Testis (tissue), 3 donors: ENCODE data around the gene RAMP1. TPM values are rescaled to one million over a fixed set of nuclear protein-coding genes. Genes with fewer than 3 reads are reported as not detected.

Experiments
- DNase-seq: peaks from one replicate; pipeline ENCODE4 v3.0.0-alpha.2; 2019
- H3K27ac ChIP-seq, 2 donors: fragments of 200-600 bp; sonication (generic); one replicate each; pipeline ENCODE4 v1.5.1; 2019
- H3K27me3 ChIP-seq: fragments of 200-600 bp; sonication (generic); one replicate; pipeline ENCODE4 v1.5.1; 2019
- H3K36me3 ChIP-seq: fragments of 200-600 bp; sonication (generic); one replicate; pipeline ENCODE4 v1.5.1; 2017; ENCODE audit warnings: low read depth; ENCODE audit errors: missing control alignments
- H3K4me1 ChIP-seq: fragments of 200-600 bp; sonication (generic); one replicate; pipeline ENCODE4 v1.5.1; 2019
- H3K4me3 ChIP-seq, 2 donors: fragments of 200-600 bp; sonication (generic); one replicate each; pipeline ENCODE4 v1.5.1; 2017 to 2019
- H3K9me3 ChIP-seq: fragments of 200-600 bp; sonication (generic); one replicate; pipeline ENCODE4 v1.5.1; 2017
- CTCF ChIP-seq, 3 experiments: fragments of 450-650 bp in 2 of 3; fragments of 200-600 bp in 1 of 3; sonication (generic) in 1 of 3; IDR thresholded peaks; one replicate each; pipeline ENCODE4 v1.5.1; 2016 to 2019; ENCODE audit warnings: antibody characterized with exemption in 3 of 3, mild to moderate bottlenecking in 2 of 3, moderate library complexity in 1 of 3
- POLR2A ChIP-seq: fragments of 450-650 bp; IDR thresholded peaks from one replicate; pipeline ENCODE4 v1.6.1; 2017; ENCODE audit warnings: antibody characterized with exemption, mild to moderate bottlenecking, moderate library complexity
- WGBS, 2 donors: methylation state at CpG; one replicate each; pipeline ENCODE4 v1.1.5; 2018; 5-methylcytosine and 5-hydroxymethylcytosine counted together
- intact Hi-C: fragments of 100-400 bp; cut with DNase I; formaldehyde crosslinking; loops from one replicate; pipeline ENCODE4 v1.15.1; 2023; ENCODE audit warnings: low total_unique reads
- polyA plus RNA-seq: library from polyadenylated mRNA; stranded (reverse); fragments of 350-450 nt; fragmentation: Illumina TruSeq; extraction: RNeasy Lipid Tissue Mini Kit (QIAGEN cat#74804); gene quantifications from one replicate; pipeline ENCODE4 v1.2.3, GENCODE V29; 2014; ENCODE audit warnings: low read depth, low replicate concordance; ENCODE audit not compliant: insufficient read depth
- total RNA-seq, 2 donors: library from RNA; depleted of rRNA; stranded (reverse); fragments of >200 nt; gene quantifications; one replicate each; pipeline ENCODE4 v1.2.3, GENCODE V29; 2016

The RAMP1 gene
- total and polyA plus RNA-seq, 3 donors from 2014 or later: 8.9 to 14.3 (median 13.9) TPM

DNA sequence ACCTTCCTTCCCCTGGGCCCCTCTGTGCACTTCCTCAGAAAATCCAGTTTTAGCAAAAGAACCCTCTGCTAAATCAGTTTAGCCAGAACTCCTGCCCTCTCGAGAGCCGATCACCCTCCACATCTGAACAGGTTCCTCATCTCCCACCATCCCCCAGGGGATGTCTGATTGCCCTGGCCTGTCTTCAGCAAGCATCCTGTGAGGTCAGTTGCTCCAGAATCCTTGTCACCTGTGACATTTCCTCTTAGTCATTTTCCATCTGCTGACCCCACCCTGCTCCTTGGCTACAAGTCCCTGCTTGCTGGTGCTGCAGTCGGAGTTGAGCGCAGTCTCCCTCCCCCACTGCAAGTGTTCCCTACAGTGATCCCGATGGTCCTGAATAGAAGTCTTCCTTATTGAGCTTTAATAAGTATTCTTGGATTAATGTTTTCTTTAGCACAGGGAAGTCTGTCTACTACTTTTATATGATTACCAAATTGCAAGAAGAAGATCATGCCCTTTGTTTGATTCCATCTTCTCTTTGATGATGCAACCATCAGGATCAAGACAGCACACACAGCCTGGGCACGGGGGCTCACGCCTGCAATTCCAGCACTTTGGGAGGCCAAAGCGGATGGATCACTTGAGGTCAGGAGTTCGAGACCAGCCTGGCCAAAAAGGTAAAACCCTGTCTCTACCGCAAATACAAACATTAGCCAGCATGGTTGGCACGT is 76.5 kb downstream of the RAMP1 start:
- Histone ChIP-seq H3K27ac (no peak overlapping the region), H3K27me3 (no peaks in the 10 kb centered on the region), H3K4me1 (peaks cover 6% of the 10 kb centered on the region), H3K9me3 (no peaks in the 10 kb centered on the region), H3K36me3 (no peaks in the 10 kb centered on the region), H3K4me3 (no peak overlapping the region)
- TF ChIP-seq CTCF (IDR thresholded peaks at IDR 0.05): no peak
- TF ChIP-seq POLR2A: no peak
- WGBS, 2 donors: 85 to 87% methylated on average over 11 of the region's 11 CpGs
- no peak for DNase-seq
- intact Hi-C loops: no loop called here

GRCh38 chr2:237939251-237939650 is 79.8 kb downstream of the RAMP1 start:
- Histone ChIP-seq H3K4me1 (no peaks in the 10 kb centered on the region), H3K36me3 (no peaks in the 10 kb centered on the region), H3K9me3 (no peaks in the 10 kb centered on the region), H3K27ac (no peak overlapping the region), H3K4me3 (no peak overlapping the region), H3K27me3 (no peaks in the 10 kb centered on the region)
- TF ChIP-seq POLR2A: no peak
- TF ChIP-seq CTCF (IDR thresholded peaks at IDR 0.05): no peak
- intact Hi-C loops: no loop called here
- DNase-seq: no peak

DNA sequence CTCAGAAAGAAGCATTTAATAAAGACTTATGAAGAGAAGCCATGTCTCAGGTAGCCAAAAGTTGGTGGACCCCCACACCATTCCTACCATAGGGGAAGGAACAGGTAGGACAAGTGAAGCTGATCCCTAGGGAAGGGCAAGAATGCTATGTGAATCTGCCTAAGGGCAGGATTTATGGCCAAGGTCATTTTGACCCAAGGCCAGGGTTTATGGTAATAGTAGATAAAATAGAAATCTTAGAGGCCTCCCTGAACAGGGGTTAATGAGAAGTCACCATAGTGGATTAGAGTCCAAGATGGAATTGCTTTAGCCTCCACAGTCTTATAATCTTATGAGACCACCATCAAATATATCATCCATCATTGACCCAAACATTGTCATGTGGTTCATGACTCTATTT is 81.4 kb downstream of the RAMP1 start:
- no peaks in the 10 kb centered on the region for H3K4me1 ChIP-seq
- H3K27ac ChIP-seq: no peak overlapping the region
- no peaks in the 10 kb centered on the region for H3K9me3 ChIP-seq
- no peaks in the 10 kb centered on the region for H3K36me3 ChIP-seq
- intact Hi-C loops: no loop called here
- DNase-seq: no peak
- H3K27me3 ChIP-seq: no peaks in the 10 kb centered on the region
- no peak for TF ChIP-seq POLR2A
- TF ChIP-seq CTCF (IDR thresholded peaks at IDR 0.05): no peak
- H3K4me3 ChIP-seq: no peak overlapping the region

GRCh38 chr2:237941239-237941638 is 81.8 kb downstream of the RAMP1 start:
- intact Hi-C loops: no loop called here
- DNase-seq: no peak
- no peak for TF ChIP-seq POLR2A
- no peak for TF ChIP-seq CTCF (IDR thresholded peaks at IDR 0.05)
- H3K27me3 ChIP-seq: no peaks in the 10 kb centered on the region
- no peak overlapping the region for H3K4me3 ChIP-seq
- no peaks in the 10 kb centered on the region for H3K4me1 ChIP-seq
- no peaks in the 10 kb centered on the region for H3K36me3 ChIP-seq
- no peaks in the 10 kb centered on the region for H3K9me3 ChIP-seq
- no peak overlapping the region for H3K27ac ChIP-seq
- WGBS, 2 donors: 60 to 79% methylated on average over 2 of the region's 2 CpGs

- TF ChIP-seq CTCF (IDR thresholded peaks at IDR 0.05): no peak
- TF ChIP-seq POLR2A: no peak
- Histone ChIP-seq H3K4me3 (no peak overlapping the region), H3K4me1 (no peaks in the 10 kb centered on the region), H3K36me3 (no peaks in the 10 kb centered on the region), H3K27ac (no peak overlapping the region), H3K27me3 (no peaks in the 10 kb centered on the region), H3K9me3 (no peaks in the 10 kb centered on the region)
- intact Hi-C loops: no loop called here
- 80 to 83% methylated on average over 3 of the region's 3 CpGs for WGBS, 2 donors
- no peak for DNase-seq
Measured at GRCh38 chr2:237942513-237942899, 83.1 kb downstream of the RAMP1 start.
